ENCODE measurements around the gene ASTN2. TPM values are rescaled to one million over a fixed set of nuclear protein-coding genes. Genes with fewer than 3 reads are reported as not detected.

Gene ASTN2
- total RNA-seq, 2 experiments from 2014 or later = 3.9 TPM

DNA sequence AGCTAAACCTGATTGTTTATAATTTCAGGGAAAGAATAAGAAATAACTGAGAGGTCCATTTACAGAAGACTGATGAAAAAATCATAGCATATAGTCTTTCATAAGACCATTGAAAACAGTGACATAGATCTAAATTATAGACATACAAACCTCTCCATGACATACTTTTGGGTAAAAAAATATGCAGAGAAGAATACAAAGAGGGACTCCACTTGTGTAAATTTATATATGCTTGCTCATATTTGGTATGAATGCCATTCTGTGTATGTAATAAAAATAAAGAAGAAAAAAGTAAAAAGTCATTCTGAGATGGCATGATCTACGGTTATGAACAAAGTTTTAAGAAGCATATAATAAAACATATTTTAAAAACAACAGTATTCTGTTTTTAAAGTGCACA lies 310.7 kb downstream of the ASTN2 start:
- no peaks in the 10 kb centered on the region for H3K4me1 Mint-ChIP-seq
- no peaks in the 10 kb centered on the region for H3K9me3 Mint-ChIP-seq
- H3K4me3 Mint-ChIP-seq = no peak overlapping the region
- no peaks in the 10 kb centered on the region for H3K27me3 Mint-ChIP-seq
- no peak overlapping the region for H3K27ac Mint-ChIP-seq
- no peak for DNase-seq
- H3K36me3 Mint-ChIP-seq = peaks cover 2% of the 10 kb centered on the region

DNA sequence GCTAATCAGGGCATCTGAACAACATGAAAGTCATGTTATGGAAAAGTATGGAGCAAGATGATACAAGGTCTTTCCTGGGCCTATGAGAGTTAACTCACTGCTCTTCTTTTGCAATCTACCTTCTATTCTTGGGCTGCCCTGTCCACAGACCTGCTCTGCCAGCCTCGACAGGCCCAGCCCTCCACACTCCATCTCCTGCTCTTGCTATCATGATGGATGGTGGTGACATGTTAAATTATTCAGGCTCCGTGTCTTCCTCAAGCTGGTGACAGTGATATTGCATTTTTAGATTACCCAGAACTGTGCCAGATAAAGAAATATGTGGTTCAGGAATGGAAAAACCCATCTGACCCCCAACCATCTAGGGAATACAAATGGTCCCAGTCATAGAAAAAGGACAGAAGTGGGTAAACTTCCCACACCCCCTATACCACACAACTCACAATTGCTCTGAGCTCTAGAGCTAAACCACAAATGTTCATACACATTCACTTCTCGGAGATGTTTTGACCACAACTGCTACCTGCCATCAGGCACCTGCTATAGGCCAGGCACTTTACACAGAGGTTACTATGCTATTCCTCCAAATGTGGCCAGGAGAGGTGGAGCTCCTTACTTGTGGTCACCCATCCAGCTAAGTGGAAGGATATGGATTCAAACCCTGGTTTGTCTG lies 311.3 kb downstream of the ASTN2 start:
- Mint-ChIP-seq H3K27me3 (no peaks in the 10 kb centered on the region), H3K36me3 (peaks cover 2% of the 10 kb centered on the region), H3K4me3 (no peak overlapping the region), H3K4me1 (no peaks in the 10 kb centered on the region), H3K9me3 (no peaks in the 10 kb centered on the region), H3K27ac (no peak overlapping the region)
- no peak for DNase-seq

GRCh38 chr9:117101008-117101407 lies 313.8 kb downstream of the ASTN2 start:
- no peak for DNase-seq
- H3K4me1 Mint-ChIP-seq = no peaks in the 10 kb centered on the region
- H3K9me3 Mint-ChIP-seq = no peaks in the 10 kb centered on the region
- no peak overlapping the region for H3K27ac Mint-ChIP-seq
- H3K4me3 Mint-ChIP-seq = no peak overlapping the region
- peaks cover 2% of the 10 kb centered on the region for H3K36me3 Mint-ChIP-seq
- no peaks in the 10 kb centered on the region for H3K27me3 Mint-ChIP-seq

GRCh38 chr9:117098331-117098730 lies 316.5 kb downstream of the ASTN2 start:
- Mint-ChIP-seq H3K27me3 (no peaks in the 10 kb centered on the region), H3K4me3 (no peak overlapping the region), H3K9me3 (no peaks in the 10 kb centered on the region)

GRCh38 chr9:117097761-117098160 lies 317.1 kb downstream of the ASTN2 start:
- H3K36me3 Mint-ChIP-seq = peaks cover 2% of the 10 kb centered on the region
- no peak overlapping the region for H3K4me3 Mint-ChIP-seq
- no peaks in the 10 kb centered on the region for H3K9me3 Mint-ChIP-seq

More at GRCh38 chr9:117098331-117098730, 316.5 kb downstream of the ASTN2 start:
- Mint-ChIP-seq H3K27ac (no peak overlapping the region), H3K36me3 (peaks cover 2% of the 10 kb centered on the region), H3K4me1 (no peaks in the 10 kb centered on the region)
- no peak for DNase-seq

DNA sequence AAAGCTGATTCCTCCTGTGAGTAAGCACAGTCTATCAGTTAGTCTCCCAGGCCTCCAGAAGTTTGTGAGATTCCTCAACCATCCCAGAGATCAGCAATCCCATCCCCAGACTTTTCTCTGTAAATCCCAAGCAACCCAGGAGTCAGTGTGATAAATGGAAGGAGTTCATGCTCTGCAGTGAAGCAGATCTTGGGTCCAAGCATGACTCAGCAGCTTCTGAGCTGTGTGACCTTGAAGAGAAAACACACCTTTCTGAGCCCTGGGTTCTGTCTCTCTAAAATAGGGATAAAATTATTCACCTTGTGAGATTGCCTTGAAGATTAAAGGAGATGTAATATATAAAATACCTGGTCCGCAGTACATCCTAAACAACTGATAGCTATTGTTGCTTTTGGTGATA lies 318.7 kb downstream of the ASTN2 start:
- no peak overlapping the region for H3K4me3 Mint-ChIP-seq
- no peak for DNase-seq
- H3K9me3 Mint-ChIP-seq = peaks cover 3% of the 10 kb centered on the region
- peaks cover 6% of the 10 kb centered on the region for H3K27me3 Mint-ChIP-seq
- no peak overlapping the region for H3K27ac Mint-ChIP-seq
- H3K36me3 Mint-ChIP-seq = peaks cover 2% of the 10 kb centered on the region
- no peaks in the 10 kb centered on the region for H3K4me1 Mint-ChIP-seq

More at GRCh38 chr9:117097761-117098160, 317.1 kb downstream of the ASTN2 start:
- Mint-ChIP-seq H3K27ac (no peak overlapping the region), H3K27me3 (no peaks in the 10 kb centered on the region), H3K4me1 (no peaks in the 10 kb centered on the region)
- DNase-seq = no peak

GRCh38 chr9:117095081-117095480 lies 319.8 kb downstream of the ASTN2 start:
- no peak for DNase-seq
- no peak overlapping the region for H3K4me3 Mint-ChIP-seq
- H3K36me3 Mint-ChIP-seq = peaks cover 2% of the 10 kb centered on the region
- peaks cover 3% of the 10 kb centered on the region for H3K9me3 Mint-ChIP-seq
- H3K27ac Mint-ChIP-seq = no peak overlapping the region
- no peaks in the 10 kb centered on the region for H3K4me1 Mint-ChIP-seq
- H3K27me3 Mint-ChIP-seq = peaks cover 6% of the 10 kb centered on the region

- Mint-ChIP-seq H3K36me3 (no peaks in the 10 kb centered on the region), H3K27ac (no peak overlapping the region), H3K4me1 (no peaks in the 10 kb centered on the region), H3K27me3 (peaks cover 6% of the 10 kb centered on the region), H3K9me3 (peaks cover 3% of the 10 kb centered on the region), H3K4me3 (no peak overlapping the region)
- DNase-seq = no peak
Observed at GRCh38 chr9:117093891-117094844, 320.7 kb downstream of the ASTN2 start.

DNA sequence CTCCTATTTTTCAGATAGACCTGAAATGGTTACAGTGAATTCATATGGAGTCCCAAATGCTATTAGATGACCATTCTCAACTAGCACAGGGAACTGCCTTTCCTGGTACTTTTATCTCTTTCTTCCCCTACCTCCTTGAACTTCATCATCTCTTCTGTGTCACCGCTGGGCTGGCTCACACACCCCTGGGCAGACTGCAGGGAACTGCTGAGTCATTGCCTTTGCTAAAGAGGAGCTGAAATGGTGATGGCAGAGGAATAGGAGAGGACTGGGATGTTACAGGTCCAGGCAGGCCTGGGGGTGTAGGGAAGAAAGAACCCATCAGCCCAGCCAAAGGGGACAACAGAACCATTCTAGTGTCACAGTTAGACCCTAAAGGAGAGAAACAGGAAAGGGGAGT lies 322.3 kb downstream of the ASTN2 start:
- Mint-ChIP-seq H3K4me1 (no peaks in the 10 kb centered on the region), H3K27me3 (peaks cover 6% of the 10 kb centered on the region), H3K36me3 (no peaks in the 10 kb centered on the region), H3K4me3 (no peak overlapping the region), H3K27ac (no peak overlapping the region), H3K9me3 (peaks cover 3% of the 10 kb centered on the region)
- DNase-seq = no peak

- Mint-ChIP-seq H3K36me3 (no peaks in the 10 kb centered on the region), H3K9me3 (peaks cover 3% of the 10 kb centered on the region), H3K4me1 (no peaks in the 10 kb centered on the region), H3K27me3 (peaks cover 6% of the 10 kb centered on the region), H3K4me3 (no peak overlapping the region), H3K27ac (no peak overlapping the region)
- no peak for DNase-seq
Observed at GRCh38 chr9:117091529-117091928, 323.3 kb downstream of the ASTN2 start.

DNA sequence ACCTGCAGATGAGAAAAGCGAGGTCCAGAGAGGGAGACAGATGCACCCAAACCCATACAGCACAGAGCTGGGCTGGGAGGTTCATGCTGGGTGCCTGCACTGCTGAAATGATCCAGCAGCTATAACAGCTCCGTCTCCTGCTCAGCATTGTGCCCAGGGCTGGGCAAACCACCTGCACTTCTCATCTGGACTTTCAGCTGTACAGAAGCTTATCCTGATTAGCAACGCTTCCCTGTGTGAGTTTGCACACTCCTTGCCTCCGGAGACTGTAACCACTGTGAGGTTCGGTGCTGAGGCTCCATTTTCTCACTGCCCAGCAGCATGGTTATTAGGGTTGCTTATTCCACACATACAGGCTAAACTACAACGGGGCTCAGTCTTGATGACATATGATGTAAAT lies 326.1 kb downstream of the ASTN2 start:
- H3K9me3 Mint-ChIP-seq = peaks cover 3% of the 10 kb centered on the region
- no peak overlapping the region for H3K4me3 Mint-ChIP-seq
- DNase-seq = no peak
- peaks cover 6% of the 10 kb centered on the region for H3K27me3 Mint-ChIP-seq
- H3K4me1 Mint-ChIP-seq = no peaks in the 10 kb centered on the region
- H3K27ac Mint-ChIP-seq = no peak overlapping the region
- H3K36me3 Mint-ChIP-seq = no peaks in the 10 kb centered on the region

DNA sequence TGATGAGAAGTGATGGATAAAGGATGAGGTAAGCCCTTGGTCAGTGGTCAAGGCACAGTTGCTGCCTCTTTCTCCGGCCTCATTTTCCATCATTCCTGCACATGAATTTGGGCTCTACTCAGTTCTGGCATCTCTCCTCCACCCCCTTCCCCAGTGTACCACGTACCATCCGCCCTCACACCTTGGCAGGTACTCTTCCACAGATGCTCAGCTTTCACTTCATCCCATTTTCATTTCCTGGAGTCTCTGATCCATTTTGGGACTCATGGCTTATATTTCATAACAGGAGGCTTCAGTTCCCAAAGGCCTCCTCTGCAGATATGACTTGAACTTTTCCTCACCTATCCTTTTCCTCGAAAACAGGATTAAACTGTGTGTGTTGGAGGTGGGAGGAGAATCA lies 326.7 kb downstream of the ASTN2 start:
- Mint-ChIP-seq H3K9me3 (peaks cover 3% of the 10 kb centered on the region), H3K4me1 (no peaks in the 10 kb centered on the region), H3K27me3 (peaks cover 11% of the 10 kb centered on the region), H3K4me3 (no peak overlapping the region), H3K27ac (no peak overlapping the region), H3K36me3 (no peaks in the 10 kb centered on the region)
- no peak for DNase-seq

DNA sequence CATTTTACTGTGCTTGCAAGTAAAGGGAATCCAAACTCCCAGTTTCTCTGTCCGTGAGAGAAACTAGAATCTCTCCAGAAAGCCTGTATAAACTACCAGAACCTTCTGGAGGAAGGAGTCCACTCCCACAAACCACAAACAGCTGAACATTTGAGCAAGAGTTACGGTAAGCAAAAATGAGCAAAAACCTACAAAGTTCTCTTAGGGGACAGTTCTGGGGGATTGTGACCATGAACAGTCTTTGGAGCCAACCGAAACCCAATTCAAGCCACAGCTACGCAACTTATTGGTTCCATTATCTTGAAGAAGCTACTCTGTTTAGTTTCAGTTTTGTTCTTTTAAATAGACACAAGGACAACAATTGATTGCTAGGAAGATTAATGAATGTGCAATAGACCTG lies 330.6 kb downstream of the ASTN2 start:
- Mint-ChIP-seq H3K27ac (no peak overlapping the region), H3K4me1 (no peaks in the 10 kb centered on the region), H3K27me3 (peaks cover 5% of the 10 kb centered on the region)

GRCh38 chr9:117083559-117083958 lies 331.3 kb downstream of the ASTN2 start:
- H3K9me3 Mint-ChIP-seq = no peaks in the 10 kb centered on the region
- no peaks in the 10 kb centered on the region for H3K4me1 Mint-ChIP-seq
- no peak for DNase-seq
- no peaks in the 10 kb centered on the region for H3K36me3 Mint-ChIP-seq
- peaks cover 5% of the 10 kb centered on the region for H3K27me3 Mint-ChIP-seq
- no peak overlapping the region for H3K27ac Mint-ChIP-seq
- H3K4me3 Mint-ChIP-seq = no peak overlapping the region

More for the DNA sequence above, 330.6 kb downstream of the ASTN2 start:
- H3K4me3 Mint-ChIP-seq = no peak overlapping the region
- no peaks in the 10 kb centered on the region for H3K9me3 Mint-ChIP-seq
- DNase-seq = no peak
- H3K36me3 Mint-ChIP-seq = no peaks in the 10 kb centered on the region

- Mint-ChIP-seq H3K36me3 (no peaks in the 10 kb centered on the region), H3K4me3 (no peak overlapping the region), H3K4me1 (no peaks in the 10 kb centered on the region), H3K9me3 (no peaks in the 10 kb centered on the region), H3K27me3 (peaks cover 5% of the 10 kb centered on the region), H3K27ac (no peak overlapping the region)
- DNase-seq = no peak
Observed at GRCh38 chr9:117081641-117082317, 333.1 kb downstream of the ASTN2 start.
